GM12801 (cell line): Measurements from ENCODE around the gene TOP3B.

Experiments
- CTCF ChIP-seq: IDR thresholded peaks from one replicate; pipeline ENCODE4 v1.5.1; 2011; ENCODE audit warnings: control low read depth; ENCODE audit not compliant: insufficient read length; ENCODE audit errors: extremely low read depth

Gene TOP3B

GRCh38 chr22:22006596-22006990, 24.0 kb upstream of the TOP3B start:
- no peak for TF ChIP-seq CTCF

- TF ChIP-seq CTCF, result no peak
These were observed 23.5 kb upstream of the TOP3B start for GRCh38 chr22:22005945-22006595.

- TF ChIP-seq CTCF, result no peak
These were observed 20.6 kb upstream of the TOP3B start for GRCh38 chr22:22003233-22003632.

- no peak for TF ChIP-seq CTCF
These were observed 20.0 kb upstream of the TOP3B start for GRCh38 chr22:22002526-22003055.

- no peak for TF ChIP-seq CTCF
These were observed 19.3 kb upstream of the TOP3B start for GRCh38 chr22:22001664-22002525.

- no peak for TF ChIP-seq CTCF
These were observed 16.1 kb upstream of the TOP3B start for GRCh38 chr22:21998595-21999247.

GRCh38 chr22:21996175-21996720, 13.7 kb upstream of the TOP3B start:
- TF ChIP-seq CTCF, result no peak
